ENCODE results near the gene ZNF324.
"Not testable (repeated sequence)": the region's sequence is repeated elsewhere in the genome, so short reads cannot be mapped to it uniquely, and the experiment has no call there.

The ZNF324 gene

GRCh38 chr19:58492265-58492664 lies 25.4 kb downstream of the ZNF324 start:
- Histone ChIP-seq H3K4me3 (no peak overlapping the region), H3K27ac (no peak overlapping the region)

- H3K27ac ChIP-seq: peak overlapping the region in 2 of 21 experiments; percentile 17 to 86
- H3K4me3 ChIP-seq: no peak overlapping the region
These were observed 30.8 kb downstream of the ZNF324 start for GRCh38 chr19:58497634-58498170.

GRCh38 chr19:58498316-58499020 lies 31.6 kb downstream of the ZNF324 start:
- H3K27ac ChIP-seq: peak overlapping the region in 11 of 21 experiments; percentile 1 to 86 (median 69)
- H3K4me3 ChIP-seq: peak overlapping the region; percentile 27 to 57 (median 35)

GRCh38 chr19:58499021-58499927 lies 32.4 kb downstream of the ZNF324 start:
- H3K4me3 ChIP-seq: peak overlapping the region; percentile 27 to 57 (median 35)

GRCh38 chr19:58500242-58500641 lies 33.4 kb downstream of the ZNF324 start:
- peak overlapping the region in 2 of 7 experiments; percentile 35 to 57 for H3K4me3 ChIP-seq

More at GRCh38 chr19:58499021-58499927, 32.4 kb downstream of the ZNF324 start:
- peak overlapping the region in 20 of 21 experiments; percentile 16 to 88 (median 76) for H3K27ac ChIP-seq

GRCh38 chr19:58507602-58508223 lies 40.8 kb downstream of the ZNF324 start:
- H3K4me3 ChIP-seq, H3K27ac ChIP-seq: not testable (repeated sequence)

More at GRCh38 chr19:58500242-58500641, 33.4 kb downstream of the ZNF324 start:
- peak overlapping the region in 1 of 21 experiments; percentile 86 for H3K27ac ChIP-seq

GRCh38 chr19:58509731-58510083 lies 42.8 kb downstream of the ZNF324 start:
- no peak overlapping the region for H3K27ac ChIP-seq
- no peak overlapping the region for H3K4me3 ChIP-seq

- no peak overlapping the region for H3K27ac ChIP-seq
- H3K4me3 ChIP-seq: no peak overlapping the region
These were observed 43.4 kb downstream of the ZNF324 start for GRCh38 chr19:58510084-58510862.

GRCh38 chr19:58511353-58512208 lies 44.7 kb downstream of the ZNF324 start, which contains the start of gene SLC27A5:
SLC27A5 (minus strand) TSS chr19:58511992; CDS start chr19:58511955, 37 bp downstream.
- H3K27ac ChIP-seq: no peak within 1 kb of the TSS
- H3K4me3 ChIP-seq: no peak within 1 kb of the TSS

GRCh38 chr19:58513213-58513693 lies 46.4 kb downstream of the ZNF324 start:
- H3K4me3 ChIP-seq: peak overlapping the region in 1 of 7 experiments; percentile 44
- peak overlapping the region in 18 of 21 experiments; percentile 4 to 81 (median 68) for H3K27ac ChIP-seq

- Histone ChIP-seq H3K4me3 (peak overlapping the region; percentile 21 to 44 (median 31)), H3K27ac (peak overlapping the region in 19 of 21 experiments; percentile 14 to 81 (median 68))
These were observed 47.0 kb downstream of the ZNF324 start for GRCh38 chr19:58513694-58514563.

- Histone ChIP-seq H3K4me3 (peak overlapping the region; percentile 21 to 44 (median 31)), H3K27ac (peak overlapping the region in 18 of 21 experiments; percentile 31 to 81 (median 68))
These were observed 47.7 kb downstream of the ZNF324 start for GRCh38 chr19:58514564-58515022.

- Histone ChIP-seq H3K27ac (no peak overlapping the region), H3K4me3 (no peak overlapping the region)
These were observed 48.4 kb downstream of the ZNF324 start for GRCh38 chr19:58515259-58515658.

- H3K27ac ChIP-seq: peak overlapping the region in 1 of 21 experiments; percentile 10
These were observed 49.5 kb downstream of the ZNF324 start for GRCh38 chr19:58516246-58516836.

GRCh38 chr19:58516964-58517833 lies 50.3 kb downstream of the ZNF324 start:
- Histone ChIP-seq H3K27ac (peak overlapping the region in 6 of 21 experiments; percentile 85 to 98 (median 97)), H3K4me3 (no peak overlapping the region)

More at GRCh38 chr19:58516246-58516836, 49.5 kb downstream of the ZNF324 start:
- H3K4me3 ChIP-seq: no peak overlapping the region

Measured in skin epidermis (tissue), 12 donors.